ENCODE data around the gene SNX25.

The SNX25 gene

DNA sequence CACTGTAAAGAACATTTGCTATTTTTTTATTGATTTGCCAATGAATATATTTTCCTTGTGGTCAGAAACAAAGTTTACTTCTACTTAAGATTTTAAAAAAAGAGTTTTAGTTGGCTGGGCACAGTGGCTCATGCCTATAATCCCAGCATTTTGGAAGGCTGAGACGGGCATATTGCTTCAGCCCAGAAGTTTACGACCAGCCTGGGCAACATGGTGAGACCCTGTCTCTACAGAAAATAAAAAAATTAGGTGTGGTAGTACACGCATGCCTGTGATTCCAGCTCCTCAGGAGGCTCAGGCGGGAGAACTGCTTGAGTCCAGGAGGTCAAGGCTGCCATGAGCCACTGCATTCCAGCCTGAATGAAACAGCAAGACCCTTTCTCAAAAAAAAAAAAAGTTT, 149.6 kb downstream of the SNX25 start:
- TF ChIP-seq, protein P1, sequence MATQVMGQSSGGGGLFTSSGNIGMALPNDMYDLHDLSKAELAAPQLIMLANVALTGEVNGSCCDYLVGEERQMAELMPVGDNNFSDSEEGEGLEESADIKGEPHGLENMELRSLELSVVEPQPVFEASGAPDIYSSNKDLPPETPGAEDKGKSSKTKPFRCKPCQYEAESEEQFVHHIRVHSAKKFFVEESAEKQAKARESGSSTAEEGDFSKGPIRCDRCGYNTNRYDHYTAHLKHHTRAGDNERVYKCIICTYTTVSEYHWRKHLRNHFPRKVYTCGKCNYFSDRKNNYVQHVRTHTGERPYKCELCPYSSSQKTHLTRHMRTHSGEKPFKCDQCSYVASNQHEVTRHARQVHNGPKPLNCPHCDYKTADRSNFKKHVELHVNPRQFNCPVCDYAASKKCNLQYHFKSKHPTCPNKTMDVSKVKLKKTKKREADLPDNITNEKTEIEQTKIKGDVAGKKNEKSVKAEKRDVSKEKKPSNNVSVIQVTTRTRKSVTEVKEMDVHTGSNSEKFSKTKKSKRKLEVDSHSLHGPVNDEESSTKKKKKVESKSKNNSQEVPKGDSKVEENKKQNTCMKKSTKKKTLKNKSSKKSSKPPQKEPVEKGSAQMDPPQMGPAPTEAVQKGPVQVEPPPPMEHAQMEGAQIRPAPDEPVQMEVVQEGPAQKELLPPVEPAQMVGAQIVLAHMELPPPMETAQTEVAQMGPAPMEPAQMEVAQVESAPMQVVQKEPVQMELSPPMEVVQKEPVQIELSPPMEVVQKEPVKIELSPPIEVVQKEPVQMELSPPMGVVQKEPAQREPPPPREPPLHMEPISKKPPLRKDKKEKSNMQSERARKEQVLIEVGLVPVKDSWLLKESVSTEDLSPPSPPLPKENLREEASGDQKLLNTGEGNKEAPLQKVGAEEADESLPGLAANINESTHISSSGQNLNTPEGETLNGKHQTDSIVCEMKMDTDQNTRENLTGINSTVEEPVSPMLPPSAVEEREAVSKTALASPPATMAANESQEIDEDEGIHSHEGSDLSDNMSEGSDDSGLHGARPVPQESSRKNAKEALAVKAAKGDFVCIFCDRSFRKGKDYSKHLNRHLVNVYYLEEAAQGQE (IDR thresholded peaks at IDR 0.05; ENCODE audit: low read depth), result no peak
- TF ChIP-seq FOXM1 (IDR thresholded peaks at IDR 0.05; ENCODE audit: borderline replicate concordance, low read depth) (no peak), NFIC (IDR thresholded peaks at IDR 0.05) (no peak), CREB1 (IDR thresholded peaks at IDR 0.05; ENCODE audit: low read depth) (no peak), YY1 (IDR thresholded peaks at IDR 0.05; ENCODE audit: low read depth) (no peak), CEBPB (IDR thresholded peaks at IDR 0.05) (no peak), TAF1 (IDR thresholded peaks at IDR 0.05; ENCODE audit: low read depth) (no peak), TEAD4 (IDR thresholded peaks at IDR 0.05) (peak; percentile 70; the same call in 1 of the 2 replicates)
- TF ChIP-seq, protein P2, sequence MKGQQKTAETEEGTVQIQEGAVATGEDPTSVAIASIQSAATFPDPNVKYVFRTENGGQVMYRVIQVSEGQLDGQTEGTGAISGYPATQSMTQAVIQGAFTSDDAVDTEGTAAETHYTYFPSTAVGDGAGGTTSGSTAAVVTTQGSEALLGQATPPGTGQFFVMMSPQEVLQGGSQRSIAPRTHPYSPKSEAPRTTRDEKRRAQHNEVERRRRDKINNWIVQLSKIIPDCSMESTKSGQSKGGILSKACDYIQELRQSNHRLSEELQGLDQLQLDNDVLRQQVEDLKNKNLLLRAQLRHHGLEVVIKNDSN (IDR thresholded peaks at IDR 0.05), result no peak

DNA sequence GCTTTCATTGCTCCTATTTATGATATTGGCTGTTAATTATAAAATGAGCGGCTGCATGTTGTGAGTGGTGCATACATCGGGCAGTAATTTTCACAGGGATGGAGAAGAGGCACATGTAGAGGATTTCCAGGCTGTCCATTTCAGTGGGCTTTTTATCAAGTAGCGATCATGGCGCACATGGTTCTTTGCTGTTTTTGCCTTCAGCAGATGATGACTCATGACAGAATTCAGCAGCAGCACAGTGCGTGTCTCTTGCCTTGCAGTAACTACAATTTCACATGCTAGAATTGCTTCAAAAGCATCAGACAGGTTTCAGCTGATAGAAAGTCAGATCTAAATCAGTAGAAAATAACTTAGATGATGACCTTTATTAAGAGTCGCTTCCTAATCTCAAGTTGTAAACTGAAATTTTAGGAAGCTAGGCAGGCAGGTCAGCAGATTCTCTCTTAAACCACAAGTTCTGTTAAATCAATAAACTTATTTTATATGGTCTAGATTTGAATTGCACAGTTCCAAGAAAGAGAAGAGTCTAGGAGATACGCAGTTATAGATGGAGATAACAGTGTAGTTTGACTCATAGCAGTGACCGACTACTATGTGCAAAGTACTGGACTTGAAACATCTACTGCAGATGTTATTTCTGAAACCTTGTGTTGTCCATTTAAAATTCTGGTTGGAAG, 150.5 kb downstream of the SNX25 start:
- TF ChIP-seq NFIC (IDR thresholded peaks at IDR 0.05) (no peak), RAD21 (IDR thresholded peaks at IDR 0.05; ENCODE audit: low read depth) (no peak), TEAD4 (IDR thresholded peaks at IDR 0.05) (no peak), TCF12 (IDR thresholded peaks at IDR 0.05; ENCODE audit: low read depth) (no peak), CEBPB (IDR thresholded peaks at IDR 0.05) (no peak), EP300 (IDR thresholded peaks at IDR 0.05; ENCODE audit: borderline replicate concordance) (no peak), CREB1 (IDR thresholded peaks at IDR 0.05; ENCODE audit: low read depth) (no peak), TAF1 (IDR thresholded peaks at IDR 0.05; ENCODE audit: low read depth) (no peak), EGR1 (IDR thresholded peaks at IDR 0.05) (no peak), ZBTB7A (IDR thresholded peaks at IDR 0.05; ENCODE audit: low read depth) (no peak), FOXM1 (IDR thresholded peaks at IDR 0.05; ENCODE audit: borderline replicate concordance, low read depth) (no peak), YY1 (IDR thresholded peaks at IDR 0.05; ENCODE audit: low read depth) (no peak)
- TF ChIP-seq, protein P2 (IDR thresholded peaks at IDR 0.05), result no peak
- TF ChIP-seq, protein P1 (IDR thresholded peaks at IDR 0.05; ENCODE audit: low read depth), result no peak
- TF ChIP-seq, protein P3, sequence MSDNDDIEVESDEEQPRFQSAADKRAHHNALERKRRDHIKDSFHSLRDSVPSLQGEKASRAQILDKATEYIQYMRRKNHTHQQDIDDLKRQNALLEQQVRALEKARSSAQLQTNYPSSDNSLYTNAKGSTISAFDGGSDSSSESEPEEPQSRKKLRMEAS (IDR thresholded peaks at IDR 0.05), result no peak

DNA sequence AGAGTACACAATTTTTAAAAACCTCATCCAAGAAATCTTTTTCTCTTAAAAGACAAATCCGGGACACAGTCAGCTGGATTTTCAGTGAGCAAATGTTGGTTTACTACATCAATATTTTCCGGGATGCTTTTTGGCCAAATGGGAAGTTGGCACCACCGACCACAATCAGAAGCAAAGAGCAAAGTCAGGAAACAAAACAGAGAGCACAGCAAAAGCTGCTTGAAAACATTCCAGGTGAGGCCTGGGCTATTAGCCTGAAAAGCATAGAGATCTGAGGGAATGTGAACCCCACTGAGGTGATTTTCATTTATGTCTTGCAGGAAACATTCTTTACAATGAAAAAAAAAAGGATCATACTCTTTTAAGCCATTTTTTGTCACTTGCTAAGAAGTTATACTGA, 152.5 kb downstream of the SNX25 start:
- TF ChIP-seq, protein P2 (IDR thresholded peaks at IDR 0.05), result no peak
- TF ChIP-seq TAF1 (IDR thresholded peaks at IDR 0.05; ENCODE audit: low read depth) (no peak), NFIC (IDR thresholded peaks at IDR 0.05) (no peak), CREB1 (IDR thresholded peaks at IDR 0.05; ENCODE audit: low read depth) (no peak)

DNA sequence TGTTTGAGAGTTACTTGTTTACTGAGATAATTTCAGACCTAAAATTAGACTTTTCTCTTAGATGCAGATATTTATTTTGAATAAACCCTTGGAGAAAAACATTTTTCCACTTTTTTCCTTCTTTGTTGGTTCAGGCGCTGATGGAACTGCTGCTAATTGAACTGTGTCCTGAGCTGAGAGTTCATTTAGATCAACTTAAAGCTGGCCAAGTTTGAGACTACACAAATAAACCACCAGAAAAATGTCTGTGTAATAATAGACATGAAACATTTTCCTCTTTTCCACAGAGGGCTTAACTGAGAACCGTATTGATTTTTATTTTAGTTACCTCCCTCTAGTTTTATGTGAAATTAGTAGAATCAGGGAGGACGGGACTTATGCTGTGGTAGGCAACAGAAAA, 153.9 kb downstream of the SNX25 start:
- TF ChIP-seq CREB1 (IDR thresholded peaks at IDR 0.05; ENCODE audit: low read depth), result no peak
- TF ChIP-seq, protein P3 (IDR thresholded peaks at IDR 0.05), result no peak
- no peak for TF ChIP-seq YY1 (IDR thresholded peaks at IDR 0.05; ENCODE audit: low read depth)
- TF ChIP-seq TCF12 (IDR thresholded peaks at IDR 0.05; ENCODE audit: low read depth), result no peak
- TF ChIP-seq, protein P1 (IDR thresholded peaks at IDR 0.05; ENCODE audit: low read depth), result no peak
- no peak for TF ChIP-seq TAF1 (IDR thresholded peaks at IDR 0.05; ENCODE audit: low read depth)
- no peak for TF ChIP-seq CEBPB (IDR thresholded peaks at IDR 0.05)
- TF ChIP-seq NFIC (IDR thresholded peaks at IDR 0.05), result no peak
- TF ChIP-seq, protein P2 (IDR thresholded peaks at IDR 0.05), result no peak
- TF ChIP-seq FOXM1 (IDR thresholded peaks at IDR 0.05; ENCODE audit: borderline replicate concordance, low read depth), result no peak
- no peak for TF ChIP-seq EGR1 (IDR thresholded peaks at IDR 0.05)
- TF ChIP-seq EP300 (IDR thresholded peaks at IDR 0.05; ENCODE audit: borderline replicate concordance), result no peak
- no peak for TF ChIP-seq RAD21 (IDR thresholded peaks at IDR 0.05; ENCODE audit: low read depth)

Measured in Ishikawa (cell line).